NCI-H510A (cell line): ENCODE results near the gene ITM2C.
A peak's percentile ranks its signal among the peaks of the same experiment; 100 is the strongest.

Experiments
- DNase-seq: peaks from one replicate; lab custom pipeline; 2025; lab: John Stamatoyannopoulos, UW

ITM2C gene

DNA sequence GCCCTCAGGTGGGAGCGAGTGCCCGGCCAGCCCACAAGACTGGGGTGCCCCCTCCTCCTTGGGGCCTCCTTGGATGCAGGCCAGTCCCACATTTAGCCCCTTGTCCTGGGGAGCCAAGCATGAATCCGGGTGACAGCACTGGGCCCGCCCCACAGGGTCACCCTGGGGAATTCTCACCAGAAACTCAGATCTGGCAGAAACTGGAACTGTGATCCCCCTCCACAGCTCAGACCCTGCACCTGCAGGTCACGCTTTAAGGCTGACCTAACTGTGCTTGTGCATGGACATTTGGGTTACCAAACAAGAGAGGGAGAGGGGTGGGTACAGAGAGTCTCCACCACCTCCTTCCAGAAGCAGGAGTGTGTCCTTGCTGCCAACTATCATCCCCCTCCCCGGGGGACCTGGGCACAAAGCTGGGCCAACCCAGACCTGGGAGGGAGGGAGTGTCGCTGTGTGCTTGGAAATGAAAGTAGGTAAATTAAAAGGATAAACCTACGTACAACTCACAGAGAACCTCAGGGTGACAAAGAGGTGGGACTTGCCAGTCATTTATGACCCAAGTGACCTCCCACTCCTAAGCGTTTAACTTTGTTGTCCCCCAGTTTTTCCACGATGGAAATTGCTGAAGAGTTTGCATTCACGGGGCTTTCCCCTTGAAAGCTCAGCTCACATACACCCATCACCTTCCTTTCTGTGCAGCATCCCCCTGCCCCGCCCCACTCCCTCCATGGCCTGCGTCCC is 9.1 kb downstream of the ITM2C start:
- no peak for DNase-seq

DNA sequence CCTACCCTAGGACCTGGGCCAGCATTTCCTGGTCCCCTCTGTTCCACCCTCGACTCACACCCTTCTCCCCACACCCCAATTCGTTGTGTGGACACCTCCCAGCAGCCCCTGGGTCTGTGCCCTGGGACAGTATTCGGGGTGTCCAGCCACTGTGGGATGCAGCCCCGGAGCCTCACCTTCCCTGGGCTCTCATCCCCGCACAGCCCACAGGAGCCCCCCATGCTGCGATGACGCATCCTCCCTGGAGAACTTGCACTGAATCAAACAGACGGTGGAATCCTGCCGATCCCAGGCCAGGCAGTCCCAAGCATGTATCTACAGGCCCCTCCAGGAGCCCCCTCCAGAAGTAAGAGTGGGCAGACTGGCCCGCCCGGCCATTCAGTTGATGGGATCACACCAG is 9.7 kb downstream of the ITM2C start:
- DNase-seq = no peak

DNA sequence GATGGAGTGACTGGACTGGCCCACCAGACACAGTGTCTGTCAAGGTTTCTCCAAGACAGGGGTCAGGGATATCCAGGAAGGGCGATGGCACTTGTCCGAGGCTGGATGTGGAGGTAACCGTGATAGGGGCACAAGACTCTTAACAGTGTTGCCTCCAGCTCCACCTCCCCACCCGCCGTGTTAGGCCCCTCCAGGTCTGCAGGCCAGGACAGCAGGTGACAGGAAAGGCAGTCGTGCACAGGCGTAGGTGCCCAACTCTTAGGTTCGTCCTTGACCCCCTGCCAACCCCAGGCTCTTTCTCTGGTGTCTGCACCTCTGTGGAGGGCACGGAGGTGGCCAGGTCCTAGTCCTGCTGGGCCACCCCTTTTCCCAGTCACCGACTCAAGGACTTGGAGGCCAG is 10.1 kb downstream of the ITM2C start:
- no peak for DNase-seq

DNA sequence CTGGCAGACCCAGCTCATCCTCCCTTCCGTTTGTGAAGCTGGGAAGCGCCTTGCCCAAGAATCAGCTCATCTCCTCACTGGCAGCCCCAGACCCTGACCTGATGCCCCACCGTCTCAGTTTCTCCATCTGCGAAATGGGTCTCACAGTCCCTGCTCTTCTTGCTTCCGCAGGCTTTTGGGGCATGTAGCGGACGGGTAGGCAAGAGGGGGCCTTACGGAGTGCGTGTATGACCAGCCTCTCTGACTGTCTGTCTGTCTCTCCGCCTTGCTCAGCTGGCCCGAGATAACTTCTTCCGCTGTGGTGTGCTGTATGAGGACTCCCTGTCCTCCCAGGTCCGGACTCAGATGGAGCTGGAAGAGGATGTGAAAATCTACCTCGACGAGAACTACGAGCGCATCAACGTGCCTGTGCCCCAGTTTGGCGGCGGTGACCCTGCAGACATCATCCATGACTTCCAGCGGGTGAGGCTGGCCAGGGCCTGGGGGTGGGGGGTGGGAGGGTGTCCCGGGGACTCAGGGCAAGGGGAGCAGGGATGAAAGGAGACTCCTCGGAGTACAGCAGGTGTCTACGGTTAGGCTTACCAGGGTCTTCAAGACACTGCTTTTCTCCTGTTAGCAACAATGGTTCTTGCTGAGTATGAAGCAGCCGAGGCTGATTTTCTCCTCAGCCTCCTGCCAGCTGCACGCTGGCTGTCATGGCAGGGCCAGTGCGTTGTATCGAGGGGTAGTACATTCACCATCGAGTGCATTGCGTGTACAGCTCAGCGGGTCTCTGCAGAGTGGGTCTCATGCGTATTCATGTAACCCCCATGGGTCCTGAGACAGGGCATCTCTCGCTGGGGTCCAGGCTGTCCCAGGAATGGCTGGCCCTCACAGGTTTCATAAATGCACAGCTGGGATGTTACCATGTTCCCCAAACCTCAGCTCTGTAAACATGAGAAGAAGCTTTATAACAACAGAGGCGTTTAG is 10.9 kb downstream of the ITM2C start:
- no peak for DNase-seq

DNA sequence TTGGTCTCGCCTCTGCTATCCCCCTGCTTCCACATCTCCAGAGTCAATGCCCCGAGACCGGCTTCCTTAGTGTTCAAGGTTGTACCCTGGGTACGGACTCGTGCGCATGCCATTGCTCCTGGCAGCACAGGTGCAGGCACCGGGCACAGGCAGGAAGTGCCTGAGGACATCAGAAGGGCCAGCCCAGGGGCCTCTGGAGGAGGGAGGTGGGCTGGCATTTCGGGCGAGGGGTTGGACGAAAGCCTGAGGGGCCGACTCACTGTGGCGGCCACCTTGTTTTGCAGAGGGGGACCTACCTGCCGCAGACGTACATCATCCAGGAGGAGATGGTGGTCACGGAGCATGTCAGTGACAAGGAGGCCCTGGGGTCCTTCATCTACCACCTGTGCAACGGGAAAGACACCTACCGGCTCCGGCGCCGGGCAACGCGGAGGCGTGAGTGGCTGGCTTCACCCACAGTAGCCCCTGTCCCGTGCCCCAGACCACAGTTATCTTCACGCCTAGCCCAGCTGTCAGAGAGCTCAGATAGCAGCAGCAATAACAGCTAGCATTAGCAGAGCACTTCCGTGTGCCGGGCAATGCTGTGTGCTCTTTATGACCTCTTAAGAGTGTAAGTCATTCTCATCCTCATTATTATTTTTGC is 12.5 kb downstream of the ITM2C start:
- DNase-seq = no peak

DNA sequence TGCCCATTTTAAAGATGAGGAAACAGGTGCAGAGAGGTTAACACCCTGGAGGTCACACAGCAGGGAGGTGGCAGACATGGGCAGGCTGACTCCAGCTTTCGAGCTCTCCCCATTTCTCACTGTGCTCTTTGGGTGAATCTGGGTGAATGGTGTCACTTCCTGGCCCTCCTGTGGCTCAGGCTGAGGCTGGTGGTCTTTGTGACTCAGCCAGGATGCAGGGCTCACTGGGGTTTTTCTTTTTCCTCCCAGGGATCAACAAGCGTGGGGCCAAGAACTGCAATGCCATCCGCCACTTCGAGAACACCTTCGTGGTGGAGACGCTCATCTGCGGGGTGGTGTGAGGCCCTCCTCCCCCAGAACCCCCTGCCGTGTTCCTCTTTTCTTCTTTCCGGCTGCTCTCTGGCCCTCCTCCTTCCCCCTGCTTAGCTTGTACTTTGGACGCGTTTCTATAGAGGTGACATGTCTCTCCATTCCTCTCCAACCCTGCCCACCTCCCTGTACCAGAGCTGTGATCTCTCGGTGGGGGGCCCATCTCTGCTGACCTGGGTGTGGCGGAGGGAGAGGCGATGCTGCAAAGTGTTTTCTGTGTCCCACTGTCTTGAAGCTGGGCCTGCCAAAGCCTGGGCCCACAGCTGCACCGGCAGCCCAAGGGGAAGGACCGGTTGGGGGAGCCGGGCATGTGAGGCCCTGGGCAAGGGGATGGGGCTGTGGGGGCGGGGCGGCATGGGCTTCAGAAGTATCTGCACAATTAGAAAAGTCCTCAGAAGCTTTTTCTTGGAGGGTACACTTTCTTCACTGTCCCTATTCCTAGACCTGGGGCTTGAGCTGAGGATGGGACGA is 13.2 kb downstream of the ITM2C start:
- no peak for DNase-seq

DNA sequence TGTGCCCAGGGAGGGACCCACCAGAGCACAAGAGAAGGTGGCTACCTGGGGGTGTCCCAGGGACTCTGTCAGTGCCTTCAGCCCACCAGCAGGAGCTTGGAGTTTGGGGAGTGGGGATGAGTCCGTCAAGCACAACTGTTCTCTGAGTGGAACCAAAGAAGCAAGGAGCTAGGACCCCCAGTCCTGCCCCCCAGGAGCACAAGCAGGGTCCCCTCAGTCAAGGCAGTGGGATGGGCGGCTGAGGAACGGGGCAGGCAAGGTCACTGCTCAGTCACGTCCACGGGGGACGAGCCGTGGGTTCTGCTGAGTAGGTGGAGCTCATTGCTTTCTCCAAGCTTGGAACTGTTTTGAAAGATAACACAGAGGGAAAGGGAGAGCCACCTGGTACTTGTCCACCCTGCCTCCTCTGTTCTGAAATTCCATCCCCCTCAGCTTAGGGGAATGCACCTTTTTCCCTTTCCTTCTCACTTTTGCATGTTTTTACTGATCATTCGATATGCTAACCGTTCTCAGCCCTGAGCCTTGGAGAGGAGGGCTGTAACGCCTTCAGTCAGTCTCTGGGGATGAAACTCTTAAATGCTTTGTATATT is 14.0 kb downstream of the ITM2C start:
- no peak for DNase-seq

DNA sequence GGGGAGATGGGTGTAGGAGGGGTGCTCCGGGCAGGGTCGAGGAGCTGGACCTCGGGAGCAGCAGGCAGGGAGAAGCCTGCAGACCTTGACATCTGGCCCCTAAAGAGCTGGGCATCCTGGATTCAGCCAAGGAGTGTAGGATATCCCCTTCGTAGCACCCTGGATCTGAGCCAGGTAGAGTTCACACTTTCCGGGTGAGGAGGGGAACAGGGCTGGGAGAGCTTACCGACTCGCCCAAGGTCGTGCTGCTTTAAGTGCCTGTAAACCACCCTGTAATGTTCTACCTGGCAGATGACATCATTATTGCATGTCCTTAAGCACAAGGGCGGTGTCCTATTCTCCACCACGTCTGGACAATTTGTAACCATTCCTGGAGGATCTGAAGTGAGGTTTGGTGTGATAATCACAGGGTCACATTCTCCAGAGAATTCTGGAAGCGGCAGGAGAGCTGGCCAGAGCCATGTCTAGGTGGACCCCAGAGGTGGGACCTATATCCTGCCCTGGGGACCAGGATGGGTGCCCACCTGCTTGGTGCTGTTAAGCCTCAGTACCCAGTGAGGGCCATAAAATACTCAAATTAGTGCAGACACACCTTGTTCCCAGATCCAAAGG is 14.6 kb downstream of the ITM2C start:
- peak; percentile 67 for DNase-seq

DNA sequence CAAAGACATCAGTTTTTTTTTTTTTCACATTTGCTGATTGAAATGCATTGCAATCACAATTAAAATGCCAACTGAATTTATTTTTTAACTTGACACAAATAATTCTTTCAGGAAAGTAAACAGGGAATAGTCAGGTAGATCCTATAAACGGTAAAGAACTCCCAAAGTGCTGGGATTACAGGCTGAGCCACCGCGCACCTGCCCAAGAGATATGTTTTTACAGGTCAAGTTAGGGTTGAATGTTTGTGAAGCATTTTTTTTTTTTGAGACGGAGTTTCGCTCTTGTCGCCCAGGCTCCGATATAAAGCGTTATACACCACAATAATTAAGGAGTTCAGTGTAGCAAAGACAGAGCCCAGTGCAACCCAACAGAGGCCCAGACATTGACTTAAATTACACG is 15.1 kb downstream of the ITM2C start:
- no peak for DNase-seq

DNA sequence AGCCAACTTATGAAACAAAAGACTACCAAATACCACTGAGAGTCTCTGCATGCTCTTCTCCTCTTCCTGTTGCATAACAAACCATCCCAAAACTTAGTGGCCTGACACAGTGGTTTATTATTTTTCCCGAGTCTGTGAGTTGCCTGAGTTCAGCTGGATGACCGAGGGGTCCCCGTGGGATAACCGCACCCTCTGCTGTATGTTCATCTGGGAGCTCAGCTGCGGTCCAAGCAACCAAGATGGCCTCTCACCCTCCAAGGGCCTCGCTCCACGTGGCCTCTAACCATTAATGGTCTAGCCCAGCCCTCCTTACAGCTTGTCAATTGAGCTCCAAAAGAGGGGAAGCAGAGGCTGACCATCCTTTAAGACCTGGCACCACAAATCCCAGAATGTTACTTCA is 17.1 kb downstream of the ITM2C start:
- no peak for DNase-seq

DNA sequence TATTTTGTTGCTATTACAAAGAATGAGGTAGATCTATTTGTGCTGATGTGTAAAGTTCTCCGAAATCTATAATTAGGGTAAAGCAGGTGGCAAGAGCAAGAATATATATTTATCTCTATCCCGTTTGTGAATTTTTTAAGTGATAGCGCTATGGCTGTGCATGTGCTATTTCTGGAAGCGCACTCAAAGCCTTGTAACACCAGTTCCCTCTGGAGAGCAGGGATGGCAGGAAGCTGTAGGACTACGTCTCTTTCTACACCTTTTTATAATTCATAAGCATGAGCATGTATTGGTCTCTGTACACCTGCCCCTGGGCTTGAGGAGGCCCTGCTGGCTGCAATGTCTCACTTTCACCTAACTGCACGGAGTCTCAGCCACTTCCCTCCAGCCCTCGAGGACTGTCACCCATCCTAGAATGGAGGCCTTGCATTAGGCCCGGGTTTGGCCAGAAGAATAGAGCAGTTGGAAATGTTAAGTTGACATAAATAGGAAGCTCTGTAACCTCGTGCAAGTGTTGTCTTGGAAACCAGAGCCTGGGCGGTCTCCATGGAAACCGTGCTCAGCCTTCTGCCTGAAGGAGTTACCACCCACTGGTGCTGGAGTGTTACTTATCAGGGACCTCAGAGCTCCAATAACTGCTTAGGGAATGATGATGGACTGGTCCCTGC is 20.9 kb downstream of the ITM2C start:
- peak; percentile 23 for DNase-seq

DNA sequence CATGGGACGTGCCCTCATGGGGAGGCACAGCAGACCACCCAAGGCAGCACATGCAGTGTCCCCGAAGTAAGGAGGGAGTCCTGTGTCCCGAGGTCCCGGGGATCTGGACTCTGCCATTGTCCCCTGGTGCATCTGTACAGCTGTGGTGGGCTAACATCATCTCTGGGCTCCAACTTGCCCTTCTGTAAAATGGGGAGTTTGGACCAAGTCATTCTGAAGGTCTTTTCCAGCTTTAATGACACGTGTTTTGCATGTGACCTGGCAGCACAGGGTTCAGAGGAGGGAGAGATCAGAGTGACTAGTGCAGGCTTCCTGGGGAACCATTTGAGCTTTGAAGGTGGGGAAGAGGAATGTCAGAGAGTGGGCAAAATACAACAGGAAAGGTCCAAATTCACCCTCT is 21.5 kb downstream of the ITM2C start:
- DNase-seq = no peak

DNA sequence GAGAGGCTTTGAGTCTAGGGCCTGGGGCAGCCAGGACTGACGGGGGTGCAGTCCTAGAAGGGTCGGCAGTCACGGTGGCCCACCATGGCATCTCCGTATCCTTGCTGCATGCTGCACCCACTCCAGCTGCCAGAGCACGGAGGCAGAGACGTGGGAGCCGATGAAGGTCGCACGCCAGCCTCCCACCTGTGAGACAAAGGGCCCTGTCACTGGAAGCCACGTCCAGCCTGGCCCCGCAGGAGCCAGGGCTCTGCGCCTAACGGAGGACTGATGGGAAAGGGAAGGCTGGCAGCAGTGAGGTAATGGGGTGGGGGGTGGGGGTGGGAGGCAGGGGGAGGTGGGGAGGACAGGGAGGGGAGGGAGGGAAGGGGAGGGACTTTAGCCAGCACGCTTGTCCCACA is 21.9 kb downstream of the ITM2C start:
- DNase-seq = no peak

DNA sequence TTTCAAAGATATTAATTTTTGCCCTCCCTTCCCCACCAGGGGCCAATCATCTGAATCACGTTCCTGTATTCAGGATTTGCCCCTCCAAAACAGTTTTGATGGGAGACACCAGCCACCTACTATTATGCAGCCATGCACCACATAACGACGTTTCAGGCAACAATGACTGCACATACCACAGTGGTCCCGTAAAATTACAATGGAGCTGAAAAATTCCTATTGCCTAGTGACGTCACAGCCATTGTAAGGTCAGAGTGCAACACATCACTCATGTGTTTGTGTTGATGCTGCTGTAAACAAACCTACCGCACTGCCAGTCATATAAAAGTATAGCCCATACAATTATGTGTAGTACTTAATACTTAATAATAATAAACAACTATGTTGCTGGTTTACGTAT is 22.6 kb downstream of the ITM2C start:
- no peak for DNase-seq

DNA sequence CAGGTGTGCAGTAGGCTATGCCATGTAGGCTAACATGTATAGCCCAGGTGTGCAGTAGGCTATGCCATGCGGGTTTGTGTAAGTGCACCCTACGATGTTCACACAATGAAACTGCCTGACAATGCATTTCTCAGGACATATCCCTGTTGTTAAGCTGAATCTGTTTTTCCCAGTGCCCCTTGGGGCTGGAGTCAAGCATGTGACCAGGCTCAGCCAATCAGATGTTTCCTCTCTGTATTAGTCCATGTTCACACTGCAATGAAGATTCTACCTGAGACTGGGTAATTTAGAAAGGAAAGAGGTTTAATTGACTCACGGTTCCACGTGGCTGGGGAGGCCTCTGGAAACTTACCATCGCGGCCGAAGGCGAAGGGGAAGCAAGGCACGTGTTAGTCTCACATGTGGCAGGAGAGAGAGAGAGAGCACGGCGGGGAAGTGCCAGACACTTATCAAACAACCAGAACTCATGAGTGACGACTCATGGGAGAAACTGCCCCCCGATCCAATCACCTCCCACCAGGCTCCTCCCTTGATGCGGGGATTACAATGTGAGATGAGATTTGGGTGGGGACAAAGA is 24.2 kb downstream of the ITM2C start:
- DNase-seq = no peak

DNA sequence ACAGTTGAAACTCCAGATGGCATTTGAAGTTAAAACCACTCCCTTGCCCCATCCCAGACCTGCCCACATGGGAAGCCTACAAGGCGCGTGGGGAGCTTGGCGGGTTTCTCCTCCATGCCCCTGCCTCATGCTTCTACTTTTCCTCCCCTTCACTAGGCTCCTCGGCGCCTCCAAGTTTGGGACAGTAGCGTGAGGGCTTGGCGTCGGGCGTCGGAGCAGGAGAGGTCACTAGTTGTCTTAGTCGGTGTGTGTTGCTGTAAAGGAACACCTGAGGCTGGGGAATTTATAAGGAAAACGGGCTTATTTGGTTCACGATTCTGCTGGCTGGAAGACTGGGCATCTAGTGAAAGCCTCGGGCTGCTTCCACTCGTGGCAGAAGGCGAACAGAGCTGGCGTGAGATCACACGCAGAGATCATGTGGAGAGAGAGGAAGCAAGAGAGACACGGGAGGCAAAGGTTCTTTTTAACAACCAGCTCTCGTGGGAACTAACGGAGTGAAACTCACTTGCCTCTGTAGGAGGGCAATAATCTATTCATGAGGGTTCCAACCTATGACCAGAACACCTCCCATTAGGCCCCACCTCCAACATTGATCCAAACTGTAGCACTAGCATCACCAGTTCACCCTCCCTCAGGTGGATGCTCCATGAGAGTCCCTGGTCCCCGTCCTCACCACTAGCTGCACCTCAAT is 25.3 kb downstream of the ITM2C start:
- DNase-seq = no peak

DNA sequence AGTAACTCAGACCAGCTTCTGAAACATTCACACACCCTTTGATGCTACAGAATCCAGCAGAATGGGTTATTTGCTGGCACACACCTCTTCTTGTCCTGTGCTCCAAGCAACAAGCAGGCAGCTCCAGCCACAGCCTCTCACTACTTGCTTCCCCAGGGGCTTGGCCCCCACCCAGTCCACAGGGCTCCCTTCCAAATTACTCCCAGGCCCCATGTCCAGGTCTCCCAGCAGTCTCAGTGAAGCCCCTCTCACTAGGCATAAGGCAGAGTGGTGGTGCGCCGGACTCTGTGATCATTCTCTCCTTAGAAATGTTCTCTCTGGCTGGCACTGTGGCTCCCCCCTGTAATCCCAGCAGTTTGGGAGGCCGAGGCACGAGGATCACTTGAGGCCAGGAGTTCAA is 25.9 kb downstream of the ITM2C start:
- no peak for DNase-seq

DNA sequence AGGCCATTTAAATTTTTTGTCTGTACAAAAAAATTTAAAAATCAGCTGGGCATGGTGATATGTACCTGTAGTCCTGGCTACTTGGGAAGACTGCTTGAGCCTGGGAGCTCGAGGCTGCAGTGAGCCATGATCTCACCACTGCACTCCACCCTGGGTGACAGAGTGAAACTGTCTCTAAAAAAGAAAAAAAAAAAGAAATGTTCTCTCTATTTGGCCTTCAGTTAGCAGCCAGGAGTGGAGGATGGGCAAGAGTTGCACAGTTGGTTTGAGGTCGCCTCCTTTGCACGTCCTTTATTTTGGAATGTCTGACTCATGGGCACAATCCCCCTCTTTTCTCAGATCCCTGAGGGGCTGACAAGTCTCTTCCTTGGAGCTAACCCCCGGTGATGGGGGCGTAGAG is 26.3 kb downstream of the ITM2C start:
- DNase-seq = no peak

DNA sequence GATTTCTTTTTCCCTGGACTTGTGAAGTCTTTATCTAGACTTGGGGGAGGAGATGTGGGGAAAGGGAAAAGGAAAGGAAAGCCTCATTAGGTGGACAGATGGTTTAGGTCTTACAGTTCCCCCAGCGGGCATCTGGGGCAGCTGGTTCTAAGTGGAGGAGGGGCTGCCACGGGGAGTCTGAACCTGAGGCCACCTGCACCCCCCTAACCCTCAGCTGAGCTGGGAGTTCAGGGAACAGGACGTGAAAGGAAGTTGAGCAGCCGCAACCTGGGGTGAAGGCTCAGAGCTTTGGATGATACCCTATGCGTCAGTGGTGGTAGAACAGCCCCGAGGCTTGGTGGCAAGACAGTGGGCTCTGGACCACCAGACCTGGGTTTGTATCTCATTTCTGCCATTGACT is 26.8 kb downstream of the ITM2C start:
- DNase-seq = no peak

DNA sequence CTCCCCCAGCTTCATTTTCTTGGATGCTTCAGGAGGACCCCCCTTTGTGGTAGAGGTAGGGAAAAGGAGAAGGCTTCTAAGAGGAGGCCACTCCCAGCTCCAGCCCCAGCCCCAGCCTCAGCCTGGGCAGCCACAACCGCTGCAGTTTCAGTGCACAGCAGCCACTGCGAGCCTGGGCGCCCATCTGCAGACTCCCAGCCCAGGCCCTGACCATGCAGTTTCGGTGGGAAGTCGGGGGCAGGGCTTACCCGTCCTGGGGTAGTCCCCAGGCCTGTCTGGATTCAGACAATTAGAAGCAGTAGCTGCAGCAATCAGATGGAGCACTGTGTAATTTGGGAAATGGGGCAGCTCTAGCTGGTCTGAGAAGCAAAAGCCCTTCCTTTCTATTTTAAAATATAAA is 28.6 kb downstream of the ITM2C start:
- no peak for DNase-seq
